ENCODE data around the gene ZNF182.
"Not testable (repeated sequence)": the region's sequence is repeated elsewhere in the genome, so short reads cannot be mapped to it uniquely, and the experiment has no call there.

The ZNF182 gene

GRCh38 chrX:47956016-47956415, 47.8 kb downstream of the ZNF182 start:
- H3K4me2 ChIP-seq (ENCODE audit: insufficient read depth, low read length, poor library complexity, severe bottlenecking): no peak overlapping the region
- no peak overlapping the region for H4K91ac ChIP-seq (ENCODE audit: low read depth, low read length, poor library complexity)
- no peak for DNase-seq (ENCODE audit: low spot score)
- no peak overlapping the region for H3K27ac ChIP-seq (replicated peaks; ENCODE audit: low read length)
- no peak overlapping the region for H3K9ac ChIP-seq (ENCODE audit: low read depth, low read length, poor library complexity)
- no peak overlapping the region for H3K4ac ChIP-seq (ENCODE audit: low read length)
- H3K79me1 ChIP-seq (ENCODE audit: low read depth, low read length): no peaks in the 10 kb centered on the region
- H3K9me3 ChIP-seq (replicated peaks in 1 of 2; ENCODE audit: control insufficient read depth in 2 of 2, insufficient read depth in 1 of 2, low read depth in 1 of 2, low read length in 2 of 2): no peaks in the 10 kb centered on the region
- no peak overlapping the region for H3K23ac ChIP-seq (ENCODE audit: low read depth, low read length, poor library complexity)
- H3K36me3 ChIP-seq (replicated peaks in 1 of 2; ENCODE audit: control insufficient read depth in 2 of 2, insufficient read depth in 2 of 2, low read length in 2 of 2): no peaks in the 10 kb centered on the region
- H2AK5ac ChIP-seq (ENCODE audit: low read depth, low read length): no peak overlapping the region
- H2BK12ac ChIP-seq (ENCODE audit: low read length): no peak overlapping the region
- H2AFZ ChIP-seq (ENCODE audit: low read length): no peak overlapping the region
- no peaks in the 10 kb centered on the region for H3K4me1 ChIP-seq (ENCODE audit: control insufficient read depth in 2 of 2, insufficient read depth in 1 of 2, low read depth in 1 of 2, low read length in 2 of 2)
- no peak overlapping the region for H3K14ac ChIP-seq (ENCODE audit: low read length)
- H3K18ac ChIP-seq (ENCODE audit: low read length): no peak overlapping the region
- WGBS, 2 donors (ENCODE audit: extremely low coverage in 2 of 2, insufficient read length in 2 of 2, insufficient replicate concordance in 1 of 2): no CpG with 5 or more reads among the region's 13 CpGs
- no peaks in the 10 kb centered on the region for H3K27me3 ChIP-seq (ENCODE audit: control insufficient read depth in 3 of 3, insufficient read depth in 3 of 3, low read depth in 1 of 3, low read length in 3 of 3)
- H2BK15ac ChIP-seq (ENCODE audit: low read length): no peak overlapping the region
- no peak overlapping the region for H3K4me3 ChIP-seq (ENCODE audit: low read length in 2 of 2)
- no peak overlapping the region for H2BK120ac ChIP-seq (ENCODE audit: low read depth, low read length)
- no peak overlapping the region for H4K8ac ChIP-seq (ENCODE audit: low read depth, low read length)
- H2BK5ac ChIP-seq (ENCODE audit: low read length): no peak overlapping the region

- not testable (repeated sequence) for H3K18ac ChIP-seq (ENCODE audit: low read length); H3K9me3 ChIP-seq (replicated peaks in 1 of 2; ENCODE audit: control insufficient read depth in 2 of 2, insufficient read depth in 1 of 2, low read depth in 1 of 2, low read length in 2 of 2); H4K8ac ChIP-seq (ENCODE audit: low read depth, low read length); H3K4me3 ChIP-seq (ENCODE audit: low read length in 2 of 2); H3K9ac ChIP-seq (ENCODE audit: low read depth, low read length, poor library complexity); DNase-seq (ENCODE audit: low spot score); H4K91ac ChIP-seq (ENCODE audit: low read depth, low read length, poor library complexity); H3K79me1 ChIP-seq (ENCODE audit: low read depth, low read length); H3K27ac ChIP-seq (replicated peaks; ENCODE audit: low read length); H3K4ac ChIP-seq (ENCODE audit: low read length); H2BK15ac ChIP-seq (ENCODE audit: low read length); H3K4me2 ChIP-seq (ENCODE audit: insufficient read depth, low read length, poor library complexity, severe bottlenecking); H3K14ac ChIP-seq (ENCODE audit: low read length); H3K36me3 ChIP-seq (replicated peaks in 1 of 2; ENCODE audit: control insufficient read depth in 2 of 2, insufficient read depth in 2 of 2, low read length in 2 of 2); H2BK12ac ChIP-seq (ENCODE audit: low read length); H3K4me1 ChIP-seq (ENCODE audit: control insufficient read depth in 2 of 2, insufficient read depth in 1 of 2, low read depth in 1 of 2, low read length in 2 of 2); H3K27me3 ChIP-seq (ENCODE audit: control insufficient read depth in 3 of 3, insufficient read depth in 3 of 3, low read depth in 1 of 3, low read length in 3 of 3); H2AFZ ChIP-seq (ENCODE audit: low read length); H2BK5ac ChIP-seq (ENCODE audit: low read length); H2BK120ac ChIP-seq (ENCODE audit: low read depth, low read length); H2AK5ac ChIP-seq (ENCODE audit: low read depth, low read length); H3K23ac ChIP-seq (ENCODE audit: low read depth, low read length, poor library complexity)
- no CpG with 5 or more reads among the region's 7 CpGs for WGBS, 2 donors (ENCODE audit: extremely low coverage in 2 of 2, insufficient read length in 2 of 2, insufficient replicate concordance in 1 of 2)
Observed at GRCh38 chrX:47955295-47955694, 48.5 kb downstream of the ZNF182 start.

- Histone ChIP-seq H3K4me3 (ENCODE audit: low read length in 2 of 2) (no peak overlapping the region), H3K9me3 (replicated peaks in 1 of 2; ENCODE audit: control insufficient read depth in 2 of 2, insufficient read depth in 1 of 2, low read depth in 1 of 2, low read length in 2 of 2) (peaks cover 0 to 7% of the 10 kb centered on the region in 2 donors), H3K14ac (ENCODE audit: low read length) (no peak overlapping the region), H3K79me1 (ENCODE audit: low read depth, low read length) (no peaks in the 10 kb centered on the region), H4K8ac (ENCODE audit: low read depth, low read length) (no peak overlapping the region), H3K27ac (replicated peaks; ENCODE audit: low read length) (no peak overlapping the region), H3K4me2 (ENCODE audit: insufficient read depth, low read length, poor library complexity, severe bottlenecking) (no peak overlapping the region), H2BK5ac (ENCODE audit: low read length) (no peak overlapping the region), H3K36me3 (replicated peaks in 1 of 2; ENCODE audit: control insufficient read depth in 2 of 2, insufficient read depth in 2 of 2, low read length in 2 of 2) (no peaks in the 10 kb centered on the region), H2AK5ac (ENCODE audit: low read depth, low read length) (no peak overlapping the region), H3K27me3 (ENCODE audit: control insufficient read depth in 3 of 3, insufficient read depth in 3 of 3, low read depth in 1 of 3, low read length in 3 of 3) (no peaks in the 10 kb centered on the region), H3K4me1 (ENCODE audit: control insufficient read depth in 2 of 2, insufficient read depth in 1 of 2, low read depth in 1 of 2, low read length in 2 of 2) (no peaks in the 10 kb centered on the region), H3K4ac (ENCODE audit: low read length) (no peak overlapping the region), H2BK12ac (ENCODE audit: low read length) (no peak overlapping the region), H3K9ac (ENCODE audit: low read depth, low read length, poor library complexity) (no peak overlapping the region), H3K23ac (ENCODE audit: low read depth, low read length, poor library complexity) (no peak overlapping the region), H2BK15ac (ENCODE audit: low read length) (no peak overlapping the region), H2BK120ac (ENCODE audit: low read depth, low read length) (no peak overlapping the region), H3K18ac (ENCODE audit: low read length) (no peak overlapping the region), H2AFZ (ENCODE audit: low read length) (no peak overlapping the region), H4K91ac (ENCODE audit: low read depth, low read length, poor library complexity) (no peak overlapping the region)
- no CpG with 5 or more reads among the region's 4 CpGs for WGBS, 2 donors (ENCODE audit: extremely low coverage in 2 of 2, insufficient read length in 2 of 2, insufficient replicate concordance in 1 of 2)
- no peak for DNase-seq (ENCODE audit: low spot score)
Observed at GRCh38 chrX:47941423-47941822, 62.4 kb downstream of the ZNF182 start.

- H3K18ac ChIP-seq (ENCODE audit: low read length): no peak overlapping the region
- H3K23ac ChIP-seq (ENCODE audit: low read depth, low read length, poor library complexity): no peak overlapping the region
- no peak overlapping the region for H2BK5ac ChIP-seq (ENCODE audit: low read length)
- DNase-seq (ENCODE audit: low spot score): no peak
- no peak overlapping the region for H3K4me2 ChIP-seq (ENCODE audit: insufficient read depth, low read length, poor library complexity, severe bottlenecking)
- no peak overlapping the region for H2BK120ac ChIP-seq (ENCODE audit: low read depth, low read length)
- no peak overlapping the region for H2AFZ ChIP-seq (ENCODE audit: low read length)
- H3K9ac ChIP-seq (ENCODE audit: low read depth, low read length, poor library complexity): no peak overlapping the region
- H3K27ac ChIP-seq (replicated peaks; ENCODE audit: low read length): no peak overlapping the region
- no peak overlapping the region for H2AK5ac ChIP-seq (ENCODE audit: low read depth, low read length)
- no peak overlapping the region for H4K8ac ChIP-seq (ENCODE audit: low read depth, low read length)
- no CpG with 5 or more reads among the region's 4 CpGs for WGBS, 2 donors (ENCODE audit: extremely low coverage in 2 of 2, insufficient read length in 2 of 2, insufficient replicate concordance in 1 of 2)
- H2BK12ac ChIP-seq (ENCODE audit: low read length): no peak overlapping the region
- no peaks in the 10 kb centered on the region for H3K4me1 ChIP-seq (ENCODE audit: control insufficient read depth in 2 of 2, insufficient read depth in 1 of 2, low read depth in 1 of 2, low read length in 2 of 2)
- H3K9me3 ChIP-seq (replicated peaks in 1 of 2; ENCODE audit: control insufficient read depth in 2 of 2, insufficient read depth in 1 of 2, low read depth in 1 of 2, low read length in 2 of 2): peaks cover 0 to 7% of the 10 kb centered on the region in 2 donors
- no peaks in the 10 kb centered on the region for H3K27me3 ChIP-seq (ENCODE audit: control insufficient read depth in 3 of 3, insufficient read depth in 3 of 3, low read depth in 1 of 3, low read length in 3 of 3)
- no peak overlapping the region for H3K4me3 ChIP-seq (ENCODE audit: low read length in 2 of 2)
- H3K36me3 ChIP-seq (replicated peaks in 1 of 2; ENCODE audit: control insufficient read depth in 2 of 2, insufficient read depth in 2 of 2, low read length in 2 of 2): no peaks in the 10 kb centered on the region
- no peak overlapping the region for H3K4ac ChIP-seq (ENCODE audit: low read length)
- no peak overlapping the region for H4K91ac ChIP-seq (ENCODE audit: low read depth, low read length, poor library complexity)
- H3K14ac ChIP-seq (ENCODE audit: low read length): no peak overlapping the region
- no peak overlapping the region for H2BK15ac ChIP-seq (ENCODE audit: low read length)
- no peaks in the 10 kb centered on the region for H3K79me1 ChIP-seq (ENCODE audit: low read depth, low read length)
Observed at GRCh38 chrX:47940448-47940847, 63.3 kb downstream of the ZNF182 start.

Measured in neuronal stem cell (in vitro differentiated cells).